Activated T-cell treated with anti-CD3 and anti-CD28 coated beads for 1 hour (primary cell): ENCODE results near the gene ADH4.
"Not testable (repeated sequence)": the region's sequence is repeated elsewhere in the genome, so short reads cannot be mapped to it uniquely, and the experiment has no call there.

Source experiments
- DNase-seq: peaks from one replicate; pipeline ENCODE4 v3.0.0-alpha.2; 2020; ENCODE audit warnings: low read depth

ADH4 gene

DNA sequence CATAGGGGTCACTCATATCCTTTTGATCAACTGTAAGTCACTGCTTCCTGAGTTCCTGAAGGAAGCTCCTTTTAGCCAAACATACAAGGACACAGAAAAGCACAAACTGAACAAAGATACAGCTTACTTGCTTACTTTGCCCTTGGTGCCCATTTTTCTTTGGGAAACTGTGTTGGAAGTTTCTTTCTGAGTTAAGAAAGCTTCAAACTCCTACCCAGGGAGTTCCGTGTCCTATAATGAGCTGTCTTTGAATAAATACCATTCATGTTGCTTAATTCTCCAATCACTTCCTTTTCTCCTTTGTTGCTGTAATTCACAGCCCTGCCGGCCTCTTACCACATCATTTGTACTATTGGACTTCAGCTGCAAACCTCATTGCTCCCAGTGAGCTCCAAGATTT lies at the start of gene ADH4:
TSS of gene ADH4 (minus strand) at position 228 of the 400 bp plus-strand sequence. CDS start at position 153, 75 bp downstream.
- DNase-seq: no peak

DNA sequence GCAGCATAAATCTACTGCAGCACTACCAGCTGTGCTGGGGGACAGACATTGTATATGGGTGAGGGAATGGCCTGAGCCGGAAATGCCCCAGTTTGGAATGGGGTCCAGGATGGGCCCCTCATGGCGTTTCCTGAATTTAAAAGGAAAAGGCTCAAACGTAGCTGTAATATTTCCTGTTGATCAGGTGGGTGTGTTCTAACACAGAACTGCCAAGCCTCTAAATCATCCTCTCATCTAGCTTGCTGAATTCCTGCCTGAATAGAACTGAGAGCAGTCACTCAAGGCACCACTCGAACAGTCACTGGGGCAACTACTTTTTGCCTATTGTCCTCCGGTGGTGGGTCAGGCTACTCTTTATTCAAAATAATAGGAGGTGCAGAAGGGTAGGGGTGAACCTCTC lies 46.2 kb upstream of the ADH4 start:
- no peak for DNase-seq

DNA sequence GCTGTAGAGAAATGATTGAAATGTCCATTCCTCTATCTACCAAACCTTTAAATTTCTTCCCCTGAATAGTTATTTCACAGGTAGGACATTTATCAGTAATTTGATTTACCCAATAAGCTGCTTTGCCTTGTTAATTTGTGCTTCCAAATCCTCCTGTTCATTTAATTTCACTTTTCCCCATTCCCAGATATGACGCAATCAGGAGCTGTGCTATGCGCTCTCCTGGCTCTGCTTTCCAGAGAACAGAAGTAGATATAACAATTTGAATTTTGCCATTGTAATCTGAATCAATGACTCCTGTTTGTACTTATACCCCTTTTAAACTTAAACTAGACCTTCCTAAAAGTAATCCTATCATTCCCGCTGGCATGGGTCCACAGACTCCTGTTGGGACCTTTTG lies 45.8 kb upstream of the ADH4 start:
- not testable (repeated sequence) for DNase-seq

DNA sequence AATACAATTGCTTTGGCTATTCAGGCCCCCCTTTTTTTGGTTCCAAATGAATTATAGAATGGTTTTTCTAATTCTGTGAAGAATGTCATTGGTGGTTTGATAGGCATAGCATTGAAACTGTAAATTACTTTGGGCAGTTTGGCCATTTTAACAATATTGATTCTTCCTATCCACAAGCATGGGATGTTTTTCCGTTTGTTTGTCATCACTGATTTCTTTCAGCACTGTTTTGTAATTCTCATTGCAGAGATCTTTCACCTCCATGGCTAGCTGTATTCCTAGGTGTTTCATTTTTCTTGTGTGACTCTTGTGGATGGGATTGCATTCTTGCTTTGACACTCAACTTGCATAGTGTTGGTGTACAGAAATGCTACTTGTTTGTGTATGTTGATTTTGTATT lies 41.9 kb upstream of the ADH4 start:
- DNase-seq: no peak

DNA sequence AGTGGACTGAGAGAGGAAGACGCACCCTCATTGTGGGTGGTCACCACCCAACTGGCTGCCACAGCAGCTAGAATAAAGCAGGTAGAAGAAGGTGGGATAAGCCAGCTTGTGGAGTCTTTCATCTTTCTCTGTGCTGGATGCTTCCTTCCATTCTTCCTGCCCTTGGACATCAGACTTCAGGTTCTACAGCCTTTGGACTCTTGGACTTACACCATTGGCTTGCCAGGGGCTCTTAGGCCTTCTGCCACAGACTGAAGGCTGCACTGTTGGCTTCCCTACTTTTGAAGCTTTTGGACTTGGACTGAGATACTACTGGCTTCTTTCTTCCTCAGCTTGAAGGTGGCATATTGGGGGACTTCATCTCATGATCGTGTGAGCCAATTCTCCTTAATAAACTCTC lies 41.5 kb upstream of the ADH4 start:
- no peak for DNase-seq

DNA sequence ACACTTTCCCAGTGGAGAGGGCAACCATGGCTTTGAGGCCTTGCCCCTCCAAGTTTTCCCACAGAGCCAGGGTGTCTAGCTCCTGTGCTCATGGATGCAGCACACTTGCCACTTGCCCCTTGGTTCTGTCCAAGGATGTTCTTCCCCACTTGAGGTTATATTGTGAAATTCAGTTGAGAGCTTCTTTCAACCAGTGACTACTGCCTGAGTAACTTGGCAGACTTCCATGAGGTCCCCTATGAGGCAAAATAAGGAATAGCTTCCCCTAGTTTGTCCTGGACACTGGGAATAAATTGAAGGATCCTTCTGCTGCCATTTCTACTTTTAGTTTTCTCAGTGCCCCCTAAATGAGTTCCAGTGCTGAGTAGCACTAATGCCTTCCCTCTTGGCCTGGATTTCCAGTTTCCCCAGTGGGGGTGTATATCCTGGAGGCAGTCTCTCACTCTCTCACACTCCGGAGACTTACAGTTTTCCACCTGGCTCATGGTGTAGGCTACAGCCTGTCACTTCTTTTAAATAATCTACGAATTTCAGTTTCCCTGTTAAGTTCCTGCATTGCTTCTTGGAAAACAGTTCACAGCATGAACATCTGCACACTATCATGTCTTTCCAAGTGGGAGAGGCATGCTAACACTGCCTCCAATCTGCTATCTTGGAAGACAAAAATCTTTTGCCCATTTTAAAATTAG lies 36.4 kb upstream of the ADH4 start:
- no peak for DNase-seq

DNA sequence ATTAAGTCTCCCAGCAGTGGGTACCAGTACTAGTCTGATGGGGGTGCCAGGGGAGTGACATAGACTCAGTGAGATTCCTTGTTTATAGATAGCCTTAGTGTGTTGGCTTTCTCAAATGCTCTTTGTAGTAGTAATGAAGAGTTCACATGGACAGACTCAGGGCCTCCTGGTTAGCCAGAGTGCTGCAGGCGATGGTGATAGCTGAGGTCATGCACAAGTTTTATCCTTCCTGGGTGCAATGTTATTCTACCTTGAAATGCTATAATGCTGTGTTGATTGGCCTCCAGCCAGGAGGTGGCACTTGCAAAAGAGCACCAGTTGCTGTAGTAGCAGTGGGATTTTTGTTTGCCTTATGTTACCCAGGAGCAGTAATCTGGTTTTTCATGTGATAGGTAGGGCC lies 35.5 kb upstream of the ADH4 start:
- no peak for DNase-seq

DNA sequence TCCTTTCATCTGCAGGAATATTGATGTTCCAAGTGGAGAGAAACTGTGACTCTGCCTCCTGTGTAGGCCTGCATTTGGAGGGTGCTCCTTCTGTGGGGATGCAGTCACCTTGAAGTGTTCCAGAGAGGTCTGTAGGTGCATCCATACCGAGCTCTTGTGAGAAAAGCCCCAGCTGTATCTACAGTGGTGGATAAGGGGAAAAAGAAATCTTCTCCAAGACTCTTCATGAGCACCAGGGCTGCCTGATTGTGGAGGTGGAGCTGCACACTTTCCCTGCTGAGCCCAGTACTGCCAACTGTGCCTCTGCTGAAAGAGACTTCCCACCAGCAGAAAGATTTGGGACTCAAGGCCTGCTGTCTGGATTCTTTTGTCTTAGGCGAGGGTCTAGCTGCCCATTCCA lies 35.1 kb upstream of the ADH4 start:
- no peak for DNase-seq

DNA sequence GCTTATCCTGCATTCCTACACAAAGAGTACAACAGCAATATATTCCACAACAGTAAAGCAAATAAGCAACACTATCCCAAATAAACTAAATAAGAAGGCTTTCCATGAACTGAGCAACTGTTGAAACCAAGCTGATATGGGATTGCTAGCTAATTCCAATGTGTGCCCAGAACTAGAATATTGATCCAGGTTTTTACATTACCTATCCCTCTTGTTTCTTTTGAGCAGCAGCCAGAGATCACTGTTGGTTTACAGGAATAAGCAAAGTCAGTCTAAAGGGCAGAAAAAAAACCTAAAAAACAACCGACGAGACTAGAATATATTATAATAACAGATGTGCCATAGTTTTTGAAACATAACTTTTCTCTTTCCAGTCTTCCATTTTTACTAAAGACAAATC lies 22.4 kb upstream of the ADH4 start:
- no peak for DNase-seq

DNA sequence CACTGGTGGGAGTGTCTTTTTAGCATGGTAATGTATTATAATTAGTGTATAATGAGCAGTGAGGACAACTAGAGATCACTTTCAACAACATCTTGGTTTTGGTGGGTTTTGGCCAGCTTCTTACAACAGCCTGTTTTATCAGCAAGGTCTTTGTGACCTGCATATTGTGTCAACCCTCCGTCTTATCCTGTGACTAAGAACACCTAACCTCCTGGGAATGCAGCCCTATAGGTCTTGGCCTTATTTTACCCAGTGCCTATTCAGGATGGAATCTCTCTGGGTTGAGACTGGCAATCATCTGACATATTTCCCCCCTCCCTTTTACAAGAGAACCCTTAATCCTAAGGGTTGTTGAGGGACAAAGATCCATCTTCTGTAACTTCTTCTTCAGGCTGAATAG lies 21.9 kb upstream of the ADH4 start:
- no peak for DNase-seq

DNA sequence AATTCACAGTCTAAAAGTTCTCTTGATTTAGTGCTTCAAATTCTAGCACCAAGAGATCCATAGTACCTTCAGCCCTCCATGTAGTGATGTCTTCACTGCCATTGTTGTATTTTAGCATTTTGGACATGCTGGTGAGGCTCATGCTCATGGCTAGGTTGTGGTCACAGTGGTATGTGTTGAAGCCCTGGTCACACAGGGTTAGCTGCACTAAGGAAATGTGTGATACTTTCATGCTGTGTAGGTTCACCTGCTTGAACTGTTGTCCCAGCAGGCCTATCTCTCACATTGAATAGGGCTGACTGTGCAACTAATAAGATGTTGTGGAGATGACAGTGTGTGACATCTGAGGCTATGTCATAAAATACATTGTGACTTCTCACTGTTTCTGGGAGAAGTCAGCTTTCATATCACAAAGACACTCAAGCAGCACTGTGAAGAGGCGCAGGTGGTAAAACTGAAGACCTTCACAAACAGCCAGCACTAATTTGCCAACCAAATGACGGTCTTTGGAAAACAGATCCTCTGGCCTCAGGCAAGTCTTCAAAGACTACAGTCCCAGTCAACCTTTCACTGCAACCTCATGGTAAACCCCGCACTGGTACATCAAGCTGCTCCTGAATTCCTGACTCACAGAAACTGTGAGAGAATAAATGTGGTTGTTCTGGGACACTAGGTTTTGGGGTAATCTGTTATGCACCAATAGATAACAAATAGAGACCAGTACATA lies 17.4 kb upstream of the ADH4 start:
- DNase-seq: no peak

DNA sequence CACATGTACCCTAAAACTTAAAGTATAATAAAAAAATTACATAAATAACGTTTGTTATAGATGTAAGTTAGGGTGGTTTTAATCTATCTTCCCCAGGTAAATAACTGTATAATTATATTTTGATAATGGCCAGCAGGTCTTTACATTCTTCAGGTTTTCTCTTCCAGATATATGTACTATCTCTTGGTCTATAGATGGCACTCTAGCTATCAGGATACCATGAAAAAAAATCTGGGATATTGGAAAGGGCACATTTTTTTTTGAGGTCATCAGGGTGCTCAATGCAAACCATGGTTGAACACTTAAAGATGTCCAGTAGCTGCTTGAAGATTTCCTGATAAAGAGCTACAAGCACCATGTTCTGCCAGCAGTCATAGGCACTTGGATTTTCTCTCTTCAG lies 15.6 kb upstream of the ADH4 start:
- DNase-seq: no peak

DNA sequence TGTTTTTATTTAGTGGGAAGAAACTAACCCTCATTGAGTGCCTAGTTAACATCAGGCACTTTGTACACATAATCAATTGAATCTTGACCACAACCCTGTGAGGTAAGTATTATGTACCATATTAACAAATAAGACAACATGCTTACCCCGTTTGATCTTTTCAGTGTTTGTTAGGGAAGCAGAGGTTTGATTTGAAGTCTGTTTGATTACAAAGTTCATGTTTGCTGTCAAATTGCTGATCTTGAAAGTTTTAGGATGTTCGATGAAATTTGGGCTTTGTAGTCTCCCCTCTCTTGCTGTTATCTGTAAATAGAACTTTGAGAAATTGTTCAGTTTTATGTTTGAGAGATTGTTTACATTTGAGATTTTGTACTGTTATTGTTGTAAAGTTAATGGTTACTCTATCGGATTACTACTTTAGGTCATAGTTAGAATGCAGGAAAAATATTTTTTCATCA lies 13.4 kb upstream of the ADH4 start:
- no peak for DNase-seq

DNA sequence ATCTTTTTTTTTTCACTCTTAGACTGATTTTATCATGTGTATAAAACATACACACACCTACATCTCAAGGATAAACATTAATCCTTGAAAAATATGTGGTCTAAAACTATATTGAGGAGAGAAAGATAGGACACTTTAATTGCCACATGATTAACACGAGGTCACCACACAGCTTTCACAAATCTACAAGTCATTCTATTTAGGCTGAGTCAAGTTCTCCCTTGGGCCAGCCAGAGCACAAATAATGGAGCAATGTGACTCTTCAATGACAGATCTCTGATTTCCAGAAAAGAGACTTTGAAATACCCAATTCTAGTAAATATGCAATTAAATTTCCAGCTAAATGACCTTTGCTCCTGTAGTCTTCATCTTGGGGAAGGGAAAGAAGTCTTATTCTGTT lies 12.9 kb upstream of the ADH4 start:
- no peak for DNase-seq

DNA sequence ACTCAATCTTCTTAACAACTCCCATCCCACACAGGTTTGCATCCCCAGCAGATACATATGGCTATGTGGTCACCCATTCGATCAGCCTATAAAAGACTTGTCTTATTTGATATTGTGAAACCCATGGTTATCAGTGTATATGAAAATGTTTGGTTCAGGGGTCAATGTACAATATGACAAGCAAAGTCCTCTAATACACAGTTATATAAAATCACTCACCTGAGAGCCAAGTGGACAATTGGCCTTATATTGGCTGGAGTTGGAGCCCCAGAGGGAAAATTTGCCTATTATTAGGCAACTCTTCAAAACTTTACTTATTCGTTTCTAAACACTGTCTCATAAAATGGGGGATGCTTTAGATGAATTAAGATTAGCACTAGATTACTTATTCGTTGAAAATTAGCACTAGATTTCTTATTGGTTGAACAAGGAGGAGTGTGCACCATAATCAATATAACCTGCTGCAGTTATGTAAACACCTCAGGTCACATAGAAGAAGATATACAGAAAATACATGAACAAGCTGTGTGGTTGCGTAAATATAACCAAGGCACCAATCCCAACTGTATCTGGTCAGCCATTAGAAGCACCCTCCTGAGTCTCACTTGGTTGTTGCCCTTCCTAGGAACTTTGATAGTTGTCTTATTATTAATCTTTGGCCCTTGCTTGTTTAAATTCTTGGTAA lies 10.7 kb upstream of the ADH4 start:
- no peak for DNase-seq

DNA sequence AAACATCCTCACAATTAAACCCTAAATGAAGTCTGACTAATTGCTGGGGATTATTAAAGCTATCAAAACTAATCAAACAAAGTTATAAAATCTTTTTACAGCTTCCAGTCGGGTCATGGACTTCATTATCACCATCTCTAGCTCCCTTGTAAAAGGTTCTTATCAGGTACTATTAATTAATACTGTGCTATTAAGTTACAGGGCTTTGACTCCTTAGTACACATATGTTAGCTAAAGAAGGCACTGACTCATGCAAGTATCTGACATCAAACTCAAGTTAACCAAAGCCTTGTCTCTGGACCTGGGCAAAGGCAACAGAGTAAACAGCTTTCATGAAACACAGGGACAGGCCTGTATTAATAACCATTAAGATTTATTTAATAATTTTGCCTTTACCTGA lies 7.9 kb upstream of the ADH4 start:
- DNase-seq: no peak

DNA sequence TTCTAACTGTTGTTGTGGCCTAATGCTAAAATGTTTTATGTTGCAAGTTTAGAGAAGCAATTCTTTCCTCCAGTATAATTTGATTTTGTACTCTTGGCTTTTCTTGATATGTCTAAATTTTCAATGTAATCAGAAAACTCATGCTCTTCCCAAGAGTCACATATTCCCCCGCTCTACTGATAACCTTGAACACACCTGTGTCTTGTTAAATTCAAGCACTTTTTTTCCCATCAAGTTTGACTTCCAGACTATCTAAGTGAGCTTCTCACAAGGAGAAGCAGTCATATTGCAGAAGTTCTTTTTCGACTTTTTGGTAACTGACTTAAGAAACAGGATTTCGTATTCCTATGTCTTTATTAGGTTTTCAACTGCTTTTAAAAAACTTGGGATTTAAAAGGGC lies 7.4 kb upstream of the ADH4 start:
- DNase-seq: no peak

DNA sequence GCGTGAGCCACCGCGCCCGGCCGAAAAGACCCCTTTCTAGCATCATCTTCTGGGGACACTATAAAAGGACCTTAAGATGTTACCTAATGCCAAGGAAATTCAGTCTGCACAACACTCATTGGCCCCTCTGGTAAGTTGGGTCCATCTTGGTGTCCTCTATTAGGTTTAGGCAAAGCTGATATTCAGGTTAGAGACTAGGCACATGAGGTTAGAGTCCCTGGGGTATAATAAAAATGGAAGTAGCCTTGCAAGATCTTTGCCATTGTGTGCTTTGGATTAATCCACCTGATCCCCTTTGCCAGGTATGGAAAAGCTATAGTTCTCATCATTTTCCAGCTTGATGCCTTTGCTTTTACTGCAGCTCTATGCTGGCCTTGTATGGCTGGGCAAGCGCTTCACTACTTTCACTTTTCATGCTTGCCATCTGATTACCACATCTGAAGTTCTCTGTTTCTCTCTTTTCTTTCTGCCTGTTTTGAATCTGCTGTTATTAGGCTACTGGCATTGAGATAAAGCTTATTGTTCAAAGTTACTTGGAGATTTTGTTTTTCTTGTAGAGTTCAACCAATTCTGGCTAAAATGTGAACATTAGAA lies 5.4 kb upstream of the ADH4 start:
- no peak for DNase-seq

DNA sequence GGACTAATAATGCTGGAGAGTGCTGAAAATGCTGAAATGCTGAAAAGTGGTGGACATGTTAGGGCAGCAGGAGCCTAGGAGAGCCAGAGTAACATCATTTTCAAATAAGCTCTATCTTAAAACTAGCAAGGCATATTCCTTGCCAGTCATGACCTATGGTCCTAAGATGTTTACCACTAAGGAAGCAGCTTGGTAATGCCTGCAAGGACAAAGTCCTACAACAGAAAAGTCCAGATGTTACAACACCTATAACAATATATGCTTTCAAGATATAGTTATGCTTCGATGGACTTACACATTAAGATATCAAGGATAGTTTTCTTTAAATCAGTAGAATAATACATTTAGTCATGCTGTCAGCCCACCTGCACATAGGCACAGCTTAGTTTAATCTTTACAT lies 4.5 kb upstream of the ADH4 start:
- DNase-seq: no peak

DNA sequence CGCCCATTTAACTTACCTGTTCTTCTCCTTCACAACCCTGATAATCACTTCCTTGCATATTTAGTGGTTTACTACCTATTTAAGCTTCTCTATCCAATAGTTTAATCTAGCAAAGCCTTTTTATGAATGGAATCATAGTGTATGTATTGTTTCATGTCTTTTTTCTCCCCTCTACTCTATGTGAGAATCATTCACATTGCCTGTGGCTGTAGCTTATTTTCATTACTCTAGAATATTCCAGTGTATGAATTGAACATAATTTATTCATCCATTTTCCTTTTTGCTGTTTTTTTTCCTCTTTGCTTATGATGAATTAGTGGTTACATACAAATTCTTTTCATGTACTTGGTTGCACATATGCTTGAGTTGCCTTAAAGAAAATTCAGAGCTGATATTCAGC lies 490 bp upstream of the ADH4 start:
- no peak for DNase-seq

DNA sequence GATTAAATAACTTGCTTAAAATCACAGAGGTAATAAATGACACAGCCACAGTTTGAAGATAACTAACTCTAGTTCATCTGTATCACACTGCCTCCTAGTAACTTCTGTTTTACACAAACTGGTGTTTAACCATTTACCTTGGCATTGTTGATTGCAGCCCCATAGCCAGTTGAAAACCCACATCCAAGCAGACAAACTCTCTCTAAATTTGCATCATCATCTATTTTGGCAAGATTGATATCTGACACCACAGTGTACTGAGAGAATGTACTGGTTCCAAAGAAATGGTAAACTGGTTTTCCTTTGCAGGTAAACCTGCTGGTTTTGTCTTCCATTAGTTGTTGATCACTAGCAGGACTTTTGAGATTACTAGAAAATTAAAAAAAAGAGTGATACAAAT lies 7.8 kb downstream of the ADH4 start:
- DNase-seq: no peak

DNA sequence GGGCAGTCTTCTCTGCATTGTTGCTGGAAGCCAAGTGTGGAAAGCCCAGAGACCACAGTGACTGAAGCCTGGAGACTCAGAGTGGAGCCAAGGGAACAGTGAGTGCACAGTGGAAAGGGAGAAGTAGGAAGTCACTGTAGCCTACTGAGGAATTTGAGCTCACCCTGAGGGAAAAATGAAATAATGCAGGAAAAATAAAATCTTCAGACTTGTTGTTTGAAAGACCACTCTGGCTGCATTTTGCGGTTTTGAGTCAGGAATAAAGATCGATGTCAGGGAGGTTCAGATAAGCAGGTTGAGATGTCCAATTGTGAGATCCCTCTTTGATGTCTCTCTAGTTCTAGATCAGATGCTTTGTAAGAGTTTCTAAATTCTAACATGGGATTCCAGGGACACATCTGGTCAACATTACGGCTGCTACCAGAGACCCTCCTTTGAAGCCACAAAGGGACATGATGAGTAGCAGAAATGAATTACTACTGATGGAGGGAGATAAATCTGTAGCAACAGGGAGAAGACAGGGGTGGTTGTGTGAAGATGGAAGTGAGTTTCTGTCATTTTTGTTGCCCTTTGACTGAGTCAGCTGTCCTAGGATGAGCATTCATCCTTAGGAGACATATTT lies 8.4 kb downstream of the ADH4 start:
- DNase-seq: no peak

DNA sequence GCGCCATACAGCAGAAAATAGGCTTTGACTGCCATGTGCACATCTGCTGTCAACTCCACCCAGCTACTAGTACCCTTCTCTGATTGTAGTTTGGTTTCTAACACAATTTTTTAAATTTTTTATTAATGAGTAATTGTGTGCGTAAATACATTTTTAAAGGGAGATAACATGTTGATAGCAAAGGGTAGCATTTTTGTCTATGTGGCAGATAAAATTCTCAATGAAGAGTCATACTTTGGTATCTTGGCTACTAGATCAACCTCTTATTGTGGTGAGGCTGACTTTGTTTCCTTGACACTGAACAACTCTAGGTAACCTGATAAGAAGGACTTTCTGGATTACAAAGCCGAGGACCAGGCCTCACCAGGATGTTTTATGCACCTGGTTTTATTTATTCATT lies 9.5 kb downstream of the ADH4 start:
- no peak for DNase-seq
